Testis (tissue), 3 donors: ENCODE data around the gene LYRM4. TPM values are rescaled to one million over a fixed set of nuclear protein-coding genes. Genes with fewer than 3 reads are reported as not detected.

ENCODE experiments used
- DNase-seq: peaks from one replicate; pipeline ENCODE4 v3.0.0-alpha.2; 2019
- H3K27ac ChIP-seq, 2 donors: fragments of 200-600 bp; sonication (generic); one replicate each; pipeline ENCODE4 v1.5.1; 2019
- H3K27me3 ChIP-seq: fragments of 200-600 bp; sonication (generic); one replicate; pipeline ENCODE4 v1.5.1; 2019
- H3K36me3 ChIP-seq: fragments of 200-600 bp; sonication (generic); one replicate; pipeline ENCODE4 v1.5.1; 2017; ENCODE audit warnings: low read depth; ENCODE audit errors: missing control alignments
- H3K4me1 ChIP-seq: fragments of 200-600 bp; sonication (generic); one replicate; pipeline ENCODE4 v1.5.1; 2019
- H3K4me3 ChIP-seq, 2 donors: fragments of 200-600 bp; sonication (generic); one replicate each; pipeline ENCODE4 v1.5.1; 2017 to 2019
- H3K9me3 ChIP-seq: fragments of 200-600 bp; sonication (generic); one replicate; pipeline ENCODE4 v1.5.1; 2017
- CTCF ChIP-seq, 3 experiments: fragments of 450-650 bp in 2 of 3; fragments of 200-600 bp in 1 of 3; sonication (generic) in 1 of 3; IDR thresholded peaks; one replicate each; pipeline ENCODE4 v1.5.1; 2016 to 2019; ENCODE audit warnings: antibody characterized with exemption in 3 of 3, mild to moderate bottlenecking in 2 of 3, moderate library complexity in 1 of 3
- POLR2A ChIP-seq: fragments of 450-650 bp; IDR thresholded peaks from one replicate; pipeline ENCODE4 v1.6.1; 2017; ENCODE audit warnings: antibody characterized with exemption, mild to moderate bottlenecking, moderate library complexity
- WGBS, 2 donors: methylation state at CpG; one replicate each; pipeline ENCODE4 v1.1.5; 2018; 5-methylcytosine and 5-hydroxymethylcytosine counted together
- intact Hi-C: fragments of 100-400 bp; cut with DNase I; formaldehyde crosslinking; loops from one replicate; pipeline ENCODE4 v1.15.1; 2023; ENCODE audit warnings: low total_unique reads
- polyA plus RNA-seq: library from polyadenylated mRNA; stranded (reverse); fragments of 350-450 nt; fragmentation: Illumina TruSeq; extraction: RNeasy Lipid Tissue Mini Kit (QIAGEN cat#74804); gene quantifications from one replicate; pipeline ENCODE4 v1.2.3, GENCODE V29; 2014; ENCODE audit warnings: low read depth, low replicate concordance; ENCODE audit not compliant: insufficient read depth
- total RNA-seq, 2 donors: library from RNA; depleted of rRNA; stranded (reverse); fragments of >200 nt; gene quantifications; one replicate each; pipeline ENCODE4 v1.2.3, GENCODE V29; 2016

LYRM4 gene
- total and polyA plus RNA-seq, 3 donors from 2014 or later = 18.5 to 41.8 (median 23.0) TPM

DNA sequence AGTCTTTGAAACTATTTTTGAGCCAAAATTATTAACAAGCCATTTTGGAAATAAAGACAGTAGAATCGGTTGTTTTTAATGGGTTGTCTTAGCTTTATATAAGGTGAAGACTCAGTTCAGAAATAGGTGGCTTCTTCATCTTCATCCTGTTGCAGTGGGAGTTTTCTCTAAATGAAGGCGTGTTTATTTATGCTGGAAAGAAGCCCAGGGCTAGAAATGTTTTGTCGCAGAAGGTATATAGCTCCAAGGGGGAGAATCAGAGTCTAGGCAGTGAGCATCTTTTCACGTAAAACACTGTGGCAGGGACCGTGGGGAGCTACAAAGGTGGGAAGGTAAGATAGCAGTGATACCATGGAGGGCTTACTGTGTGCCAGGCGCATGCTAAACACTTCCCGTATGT lies 34.9 kb upstream of the LYRM4 start:
- no peaks in the 10 kb centered on the region for H3K9me3 ChIP-seq
- DNase-seq = no peak
- no peak overlapping the region for H3K4me3 ChIP-seq
- no peak overlapping the region for H3K27ac ChIP-seq
- H3K36me3 ChIP-seq = no peaks in the 10 kb centered on the region
- intact Hi-C loops = no loop called here
- 64 to 74% methylated on average over 7 of the region's 7 CpGs for WGBS, 2 donors
- no peaks in the 10 kb centered on the region for H3K27me3 ChIP-seq
- H3K4me1 ChIP-seq = no peaks in the 10 kb centered on the region
- TF ChIP-seq CTCF (IDR thresholded peaks at IDR 0.05) = no peak
- no peak for TF ChIP-seq POLR2A

DNA sequence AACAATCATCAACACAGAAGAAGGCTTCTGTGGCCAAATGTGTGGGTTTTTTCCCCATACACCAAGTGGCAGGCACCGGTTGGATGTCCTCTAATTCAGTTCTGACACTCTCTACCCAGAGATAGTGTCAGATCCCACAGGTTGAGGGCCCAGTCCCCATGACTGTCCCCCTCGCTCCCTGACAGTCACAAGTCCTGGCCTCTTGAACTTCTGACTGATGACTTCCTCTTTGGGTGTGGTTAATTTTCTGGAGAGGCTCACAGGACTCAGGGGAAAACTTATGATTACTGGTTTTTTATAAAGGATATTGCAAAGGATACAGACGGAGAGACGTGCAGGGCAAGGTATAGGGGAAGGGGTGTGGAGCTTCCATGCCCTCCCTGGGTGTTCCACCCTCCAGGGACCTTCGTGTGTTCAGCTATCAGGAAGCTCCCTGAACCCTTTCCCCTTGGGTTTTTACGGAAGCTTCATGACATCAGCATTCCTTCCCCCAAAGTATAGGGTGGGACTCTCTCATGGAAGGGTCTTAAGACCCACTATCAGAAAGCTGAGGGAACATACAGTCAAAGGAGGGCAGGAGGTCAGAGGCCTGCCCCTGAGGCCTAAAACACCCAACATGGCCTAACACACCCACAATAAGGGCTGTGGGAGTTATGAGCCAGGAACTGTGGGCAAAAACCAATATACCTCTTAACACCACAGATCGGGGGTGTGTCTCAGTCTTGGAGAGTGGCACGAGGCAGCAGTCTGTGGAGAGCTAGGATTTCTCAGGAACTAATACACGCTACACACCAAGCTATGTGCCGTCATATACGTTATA lies 33.9 kb upstream of the LYRM4 start:
- H3K27ac ChIP-seq = no peak overlapping the region
- H3K36me3 ChIP-seq = no peaks in the 10 kb centered on the region
- no peak for TF ChIP-seq POLR2A
- TF ChIP-seq CTCF (IDR thresholded peaks at IDR 0.05) = no peak
- no peaks in the 10 kb centered on the region for H3K27me3 ChIP-seq
- H3K9me3 ChIP-seq = no peaks in the 10 kb centered on the region
- no peaks in the 10 kb centered on the region for H3K4me1 ChIP-seq
- no peak for DNase-seq
- intact Hi-C loops = no loop called here
- H3K4me3 ChIP-seq = no peak overlapping the region
- 86 to 88% methylated on average over 11 of the region's 11 CpGs for WGBS, 2 donors

GRCh38 chr6:5293692-5294091 lies 32.9 kb upstream of the LYRM4 start:
- H3K4me1 ChIP-seq = no peaks in the 10 kb centered on the region
- DNase-seq = no peak
- H3K27ac ChIP-seq = no peak overlapping the region
- TF ChIP-seq CTCF (IDR thresholded peaks at IDR 0.05) = no peak
- TF ChIP-seq POLR2A = no peak
- no peaks in the 10 kb centered on the region for H3K9me3 ChIP-seq
- intact Hi-C loops = no loop called here
- WGBS, 2 donors = 89 to 95% methylated on average over 2 of the region's 2 CpGs
- no peak overlapping the region for H3K4me3 ChIP-seq
- no peaks in the 10 kb centered on the region for H3K27me3 ChIP-seq
- no peaks in the 10 kb centered on the region for H3K36me3 ChIP-seq

DNA sequence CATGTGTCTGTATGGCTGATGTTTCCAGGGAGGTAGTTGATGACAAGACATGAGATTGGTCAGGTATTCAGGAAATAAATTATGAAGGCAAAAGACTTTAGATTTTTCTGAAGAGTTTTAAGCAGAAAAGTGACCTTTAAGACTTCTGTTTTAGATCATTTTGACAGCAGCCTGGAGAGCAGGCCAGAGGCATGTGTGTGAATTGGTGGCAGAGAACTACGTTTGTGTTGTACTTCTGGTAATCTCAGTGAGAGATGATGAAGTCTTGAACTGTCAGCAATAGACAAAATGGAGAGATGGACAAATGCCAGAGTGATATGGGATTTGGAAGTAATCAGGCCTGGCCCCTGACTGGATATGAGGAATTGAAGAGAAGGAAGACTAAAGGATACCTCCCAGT lies 31.4 kb upstream of the LYRM4 start:
- H3K4me3 ChIP-seq = no peak overlapping the region
- 67 to 74% methylated on average over 1 of the region's 1 CpG for WGBS, 2 donors
- TF ChIP-seq CTCF (IDR thresholded peaks at IDR 0.05) = no peak
- intact Hi-C loops = no loop called here
- no peaks in the 10 kb centered on the region for H3K27me3 ChIP-seq
- H3K27ac ChIP-seq = no peak overlapping the region
- no peaks in the 10 kb centered on the region for H3K36me3 ChIP-seq
- no peaks in the 10 kb centered on the region for H3K9me3 ChIP-seq
- DNase-seq = no peak
- H3K4me1 ChIP-seq = no peaks in the 10 kb centered on the region

- no peaks in the 10 kb centered on the region for H3K9me3 ChIP-seq
- no peaks in the 10 kb centered on the region for H3K4me1 ChIP-seq
- H3K4me3 ChIP-seq = no peak overlapping the region
- intact Hi-C loops = no loop called here
- no peaks in the 10 kb centered on the region for H3K27me3 ChIP-seq
- TF ChIP-seq POLR2A = no peak
- TF ChIP-seq CTCF (IDR thresholded peaks at IDR 0.05) = no peak
- no peaks in the 10 kb centered on the region for H3K36me3 ChIP-seq
- no peak for DNase-seq
- no peak overlapping the region for H3K27ac ChIP-seq
Observed at GRCh38 chr6:5290500-5290899, 29.8 kb upstream of the LYRM4 start.
